Measurements from ENCODE around the gene NUBP1.
"Not testable (repeated sequence)": the region's sequence is repeated elsewhere in the genome, so short reads cannot be mapped to it uniquely, and the experiment has no call there.

The NUBP1 gene

GRCh38 chr16:10738231-10739077 is 5.2 kb upstream of the NUBP1 start:
- Histone ChIP-seq H3K27me3 (ENCODE audit: control insufficient read depth in 1 of 2, insufficient read depth in 2 of 2, low read length in 2 of 2) (no peaks in the 10 kb centered on the region), H3K9me3 (ENCODE audit: control insufficient read depth in 2 of 2, low read length in 2 of 2) (no peaks in the 10 kb centered on the region), H3K4me3 (ENCODE audit: low read length in 2 of 2) (no peak overlapping the region), H3K27ac (ENCODE audit: low read length) (peak overlapping the region; percentile 55), H3K4me1 (ENCODE audit: control insufficient read depth, insufficient read depth, low read length) (peaks cover 17% of the 10 kb centered on the region), H3K9ac (ENCODE audit: low read length in 2 of 2) (peak overlapping the region in 1 of 2 donors; percentile 42), H3K36me3 (ENCODE audit: control insufficient read depth in 2 of 2, insufficient read depth in 2 of 2, low read length in 2 of 2) (no peaks in the 10 kb centered on the region)

GRCh38 chr16:10740000-10740844 is 3.4 kb upstream of the NUBP1 start:
- no peak overlapping the region for H3K9ac ChIP-seq (ENCODE audit: low read length in 2 of 2)
- H3K4me3 ChIP-seq (ENCODE audit: low read length in 2 of 2), result no peak overlapping the region
- H3K27ac ChIP-seq (ENCODE audit: low read length), result no peak overlapping the region
- no peaks in the 10 kb centered on the region for H3K27me3 ChIP-seq (ENCODE audit: control insufficient read depth in 1 of 2, insufficient read depth in 2 of 2, low read length in 2 of 2)
- peaks cover 27% of the 10 kb centered on the region for H3K4me1 ChIP-seq (ENCODE audit: control insufficient read depth, insufficient read depth, low read length)
- H3K36me3 ChIP-seq (ENCODE audit: control insufficient read depth in 2 of 2, insufficient read depth in 2 of 2, low read length in 2 of 2), result no peaks in the 10 kb centered on the region
- H3K9me3 ChIP-seq (ENCODE audit: control insufficient read depth in 2 of 2, low read length in 2 of 2), result no peaks in the 10 kb centered on the region

- Histone ChIP-seq H3K36me3 (ENCODE audit: control insufficient read depth in 2 of 2, insufficient read depth in 2 of 2, low read length in 2 of 2) (no peaks in the 10 kb centered on the region), H3K4me1 (ENCODE audit: control insufficient read depth, insufficient read depth, low read length) (peaks cover 33% of the 10 kb centered on the region), H3K9ac (ENCODE audit: low read length in 2 of 2) (no peak overlapping the region), H3K4me3 (ENCODE audit: low read length in 2 of 2) (no peak overlapping the region), H3K9me3 (ENCODE audit: control insufficient read depth in 2 of 2, low read length in 2 of 2) (no peaks in the 10 kb centered on the region), H3K27me3 (ENCODE audit: control insufficient read depth in 1 of 2, insufficient read depth in 2 of 2, low read length in 2 of 2) (no peaks in the 10 kb centered on the region), H3K27ac (ENCODE audit: low read length) (no peak overlapping the region)
Observed at GRCh38 chr16:10740845-10741208, 2.8 kb upstream of the NUBP1 start.

GRCh38 chr16:10741249-10741648 is 2.4 kb upstream of the NUBP1 start:
- H3K9ac ChIP-seq (ENCODE audit: low read length in 2 of 2); H3K27me3 ChIP-seq (ENCODE audit: control insufficient read depth in 1 of 2, insufficient read depth in 2 of 2, low read length in 2 of 2); H3K27ac ChIP-seq (ENCODE audit: low read length); H3K36me3 ChIP-seq (ENCODE audit: control insufficient read depth in 2 of 2, insufficient read depth in 2 of 2, low read length in 2 of 2); H3K9me3 ChIP-seq (ENCODE audit: control insufficient read depth in 2 of 2, low read length in 2 of 2); H3K4me3 ChIP-seq (ENCODE audit: low read length in 2 of 2): not testable (repeated sequence)
- H3K4me1 ChIP-seq (ENCODE audit: control insufficient read depth, insufficient read depth, low read length), result peaks cover 38% of the 10 kb centered on the region

- Histone ChIP-seq H3K4me1 (ENCODE audit: control insufficient read depth, insufficient read depth, low read length) (peaks cover 38% of the 10 kb centered on the region), H3K4me3 (ENCODE audit: low read length in 2 of 2) (no peak overlapping the region), H3K27ac (ENCODE audit: low read length) (no peak overlapping the region), H3K9ac (ENCODE audit: low read length in 2 of 2) (no peak overlapping the region), H3K9me3 (ENCODE audit: control insufficient read depth in 2 of 2, low read length in 2 of 2) (no peaks in the 10 kb centered on the region), H3K36me3 (ENCODE audit: control insufficient read depth in 2 of 2, insufficient read depth in 2 of 2, low read length in 2 of 2) (no peaks in the 10 kb centered on the region), H3K27me3 (ENCODE audit: control insufficient read depth in 1 of 2, insufficient read depth in 2 of 2, low read length in 2 of 2) (no peaks in the 10 kb centered on the region)
Observed at GRCh38 chr16:10741844-10742243, 1.8 kb upstream of the NUBP1 start.

GRCh38 chr16:10743227-10743609 is 424 bp upstream of the NUBP1 start:
- Histone ChIP-seq H3K27me3 (ENCODE audit: control insufficient read depth in 1 of 2, insufficient read depth in 2 of 2, low read length in 2 of 2) (no peaks in the 10 kb centered on the region), H3K4me3 (ENCODE audit: low read length in 2 of 2) (peak overlapping the region; percentile 75 to 87), H3K9ac (ENCODE audit: low read length in 2 of 2) (peak overlapping the region; percentile 30 to 93), H3K4me1 (ENCODE audit: control insufficient read depth, insufficient read depth, low read length) (peaks cover 30% of the 10 kb centered on the region), H3K9me3 (ENCODE audit: control insufficient read depth in 2 of 2, low read length in 2 of 2) (no peaks in the 10 kb centered on the region), H3K36me3 (ENCODE audit: control insufficient read depth in 2 of 2, insufficient read depth in 2 of 2, low read length in 2 of 2) (peaks cover under 1 to 6% of the 10 kb centered on the region in 2 donors), H3K27ac (ENCODE audit: low read length) (peak overlapping the region; percentile 96)

GRCh38 chr16:10744370-10745030 is 858 bp downstream of the NUBP1 start:
- Histone ChIP-seq H3K36me3 (ENCODE audit: control insufficient read depth in 2 of 2, insufficient read depth in 2 of 2, low read length in 2 of 2) (peaks cover 5 to 17% of the 10 kb centered on the region in 2 donors), H3K27ac (ENCODE audit: low read length) (peak overlapping the region; percentile 96), H3K27me3 (ENCODE audit: control insufficient read depth in 1 of 2, insufficient read depth in 2 of 2, low read length in 2 of 2) (no peaks in the 10 kb centered on the region), H3K9ac (ENCODE audit: low read length in 2 of 2) (peak overlapping the region; percentile 81 to 93), H3K4me3 (ENCODE audit: low read length in 2 of 2) (peak overlapping the region; percentile 74 to 78), H3K9me3 (ENCODE audit: control insufficient read depth in 2 of 2, low read length in 2 of 2) (no peaks in the 10 kb centered on the region), H3K4me1 (ENCODE audit: control insufficient read depth, insufficient read depth, low read length) (peaks cover 25% of the 10 kb centered on the region)

GRCh38 chr16:10745841-10746240 is 2.2 kb downstream of the NUBP1 start:
- Histone ChIP-seq H3K36me3 (ENCODE audit: control insufficient read depth in 2 of 2, insufficient read depth in 2 of 2, low read length in 2 of 2) (peaks cover 12 to 20% of the 10 kb centered on the region in 2 donors), H3K9ac (ENCODE audit: low read length in 2 of 2) (no peak overlapping the region), H3K27ac (ENCODE audit: low read length) (peak overlapping the region; percentile 6), H3K27me3 (ENCODE audit: control insufficient read depth in 1 of 2, insufficient read depth in 2 of 2, low read length in 2 of 2) (no peaks in the 10 kb centered on the region), H3K4me1 (ENCODE audit: control insufficient read depth, insufficient read depth, low read length) (peaks cover 25% of the 10 kb centered on the region), H3K9me3 (ENCODE audit: control insufficient read depth in 2 of 2, low read length in 2 of 2) (no peaks in the 10 kb centered on the region), H3K4me3 (ENCODE audit: low read length in 2 of 2) (peak overlapping the region in 1 of 2 donors; percentile 18)

- Histone ChIP-seq H3K9ac (ENCODE audit: low read length in 2 of 2) (no peak overlapping the region), H3K9me3 (ENCODE audit: control insufficient read depth in 2 of 2, low read length in 2 of 2) (no peaks in the 10 kb centered on the region), H3K36me3 (ENCODE audit: control insufficient read depth in 2 of 2, insufficient read depth in 2 of 2, low read length in 2 of 2) (peaks cover 24 to 29% of the 10 kb centered on the region in 2 donors), H3K4me3 (ENCODE audit: low read length in 2 of 2) (no peak overlapping the region), H3K4me1 (ENCODE audit: control insufficient read depth, insufficient read depth, low read length) (peaks cover 7% of the 10 kb centered on the region), H3K27ac (ENCODE audit: low read length) (no peak overlapping the region), H3K27me3 (ENCODE audit: control insufficient read depth in 1 of 2, insufficient read depth in 2 of 2, low read length in 2 of 2) (no peaks in the 10 kb centered on the region)
Observed at GRCh38 chr16:10750793-10751192, 7.2 kb downstream of the NUBP1 start.

- peaks cover 26 to 31% of the 10 kb centered on the region in 2 donors for H3K36me3 ChIP-seq (ENCODE audit: control insufficient read depth in 2 of 2, insufficient read depth in 2 of 2, low read length in 2 of 2)
- no peak overlapping the region for H3K27ac ChIP-seq (ENCODE audit: low read length)
Observed at GRCh38 chr16:10751291-10751697, 7.7 kb downstream of the NUBP1 start.

More at GRCh38 chr16:10751291-10751697, 7.7 kb downstream of the NUBP1 start:
- Histone ChIP-seq H3K27me3 (ENCODE audit: control insufficient read depth in 1 of 2, insufficient read depth in 2 of 2, low read length in 2 of 2) (no peaks in the 10 kb centered on the region), H3K9ac (ENCODE audit: low read length in 2 of 2) (no peak overlapping the region), H3K4me1 (ENCODE audit: control insufficient read depth, insufficient read depth, low read length) (peaks cover 3% of the 10 kb centered on the region), H3K9me3 (ENCODE audit: control insufficient read depth in 2 of 2, low read length in 2 of 2) (no peaks in the 10 kb centered on the region), H3K4me3 (ENCODE audit: low read length in 2 of 2) (no peak overlapping the region)
